Glomerular endothelial cell (primary cell): ENCODE data around the gene TUBB4B. TPM values are rescaled to one million over a fixed set of nuclear protein-coding genes. Genes with fewer than 3 reads are reported as not detected.
"Not testable (repeated sequence)": the region's sequence is repeated elsewhere in the genome, so short reads cannot be mapped to it uniquely, and the experiment has no call there.

Experiments used
- DNase-seq: peaks from one replicate; pipeline ENCODE4 v3.0.0-alpha.2; 2011; ENCODE audit warnings: low read depth, low spot score; ENCODE audit errors: extremely low read depth
- total RNA-seq: library from RNA; depleted of rRNA; stranded (reverse); fragments of >200 nt; gene quantifications from 2 replicates; pipeline ENCODE4 v1.2.3, GENCODE V29; 2015

TUBB4B gene
- total RNA-seq, 1 donor from 2014 or later: 427 TPM

GRCh38 chr9:137250329-137251193 is 9.5 kb downstream of the TUBB4B start:
- DNase-seq: no peak

DNA sequence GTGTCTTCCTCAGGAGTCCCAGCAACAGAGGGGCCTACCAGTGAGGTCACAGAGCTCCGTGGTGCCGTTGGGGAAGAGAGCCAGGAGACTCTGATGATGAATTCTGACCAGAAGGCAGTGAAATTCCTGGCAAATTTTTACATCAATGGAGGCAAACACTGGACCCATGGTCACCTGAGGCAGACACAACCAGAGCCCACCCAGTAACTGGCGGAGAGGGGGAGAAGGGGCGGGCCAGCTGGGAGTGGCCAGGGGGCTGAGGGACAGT is 10.0 kb downstream of the TUBB4B start, which contains the start of gene STPG3:
TSS of gene STPG3 (plus strand) at position 93 of the 268 bp plus-strand sequence. CDS start at position 94, 1 bp downstream.
- no peak for DNase-seq

GRCh38 chr9:137251490-137252268 is 10.6 kb downstream of the TUBB4B start:
- no peak for DNase-seq

- no peak for DNase-seq
These were observed 11.7 kb downstream of the TUBB4B start for GRCh38 chr9:137252555-137253506.

DNA sequence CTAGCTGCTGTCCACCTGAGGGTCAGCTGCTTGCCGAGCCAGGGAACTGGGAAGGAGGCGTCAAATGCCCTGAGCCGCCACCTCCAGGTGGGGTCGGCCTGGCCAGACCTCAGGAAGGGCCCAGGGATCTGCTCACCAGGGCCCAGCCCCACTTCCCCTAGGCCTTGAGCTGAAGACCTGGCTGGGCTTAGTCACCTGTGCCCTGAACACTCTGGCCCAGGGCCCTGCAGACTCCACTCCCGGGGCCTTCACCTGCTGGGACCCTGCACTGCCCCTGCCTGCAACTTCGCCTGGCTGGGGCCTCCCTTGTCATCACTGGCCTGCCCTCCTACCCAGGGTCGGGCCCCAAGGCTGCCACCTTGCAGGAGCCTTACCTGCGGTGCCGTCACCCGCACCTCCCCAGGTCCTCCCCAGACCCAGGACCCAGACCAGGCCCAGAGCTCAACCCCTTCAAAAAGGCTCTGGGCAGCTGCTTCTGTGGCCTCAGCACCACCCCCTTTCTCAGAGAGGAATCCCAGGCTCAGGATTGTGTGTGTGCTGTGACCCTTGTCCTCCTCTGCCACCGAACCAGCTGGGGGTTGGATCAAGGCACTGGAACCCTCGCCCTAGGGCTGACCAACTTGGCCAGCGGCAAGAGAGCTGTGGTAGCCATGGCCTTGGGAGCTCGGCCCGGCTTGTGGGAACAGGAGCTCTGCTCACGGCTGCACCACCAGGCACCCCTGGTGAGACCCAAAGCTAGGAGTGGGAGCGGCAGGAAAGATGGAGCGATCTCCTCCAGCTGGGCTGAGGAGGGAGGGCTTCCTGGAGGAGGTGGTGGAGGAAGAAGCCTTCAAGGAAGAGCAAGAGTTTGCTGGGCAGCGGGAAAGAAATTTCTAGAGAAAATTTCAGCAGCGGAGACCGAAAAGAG is 12.9 kb downstream of the TUBB4B start:
- no peak for DNase-seq

DNA sequence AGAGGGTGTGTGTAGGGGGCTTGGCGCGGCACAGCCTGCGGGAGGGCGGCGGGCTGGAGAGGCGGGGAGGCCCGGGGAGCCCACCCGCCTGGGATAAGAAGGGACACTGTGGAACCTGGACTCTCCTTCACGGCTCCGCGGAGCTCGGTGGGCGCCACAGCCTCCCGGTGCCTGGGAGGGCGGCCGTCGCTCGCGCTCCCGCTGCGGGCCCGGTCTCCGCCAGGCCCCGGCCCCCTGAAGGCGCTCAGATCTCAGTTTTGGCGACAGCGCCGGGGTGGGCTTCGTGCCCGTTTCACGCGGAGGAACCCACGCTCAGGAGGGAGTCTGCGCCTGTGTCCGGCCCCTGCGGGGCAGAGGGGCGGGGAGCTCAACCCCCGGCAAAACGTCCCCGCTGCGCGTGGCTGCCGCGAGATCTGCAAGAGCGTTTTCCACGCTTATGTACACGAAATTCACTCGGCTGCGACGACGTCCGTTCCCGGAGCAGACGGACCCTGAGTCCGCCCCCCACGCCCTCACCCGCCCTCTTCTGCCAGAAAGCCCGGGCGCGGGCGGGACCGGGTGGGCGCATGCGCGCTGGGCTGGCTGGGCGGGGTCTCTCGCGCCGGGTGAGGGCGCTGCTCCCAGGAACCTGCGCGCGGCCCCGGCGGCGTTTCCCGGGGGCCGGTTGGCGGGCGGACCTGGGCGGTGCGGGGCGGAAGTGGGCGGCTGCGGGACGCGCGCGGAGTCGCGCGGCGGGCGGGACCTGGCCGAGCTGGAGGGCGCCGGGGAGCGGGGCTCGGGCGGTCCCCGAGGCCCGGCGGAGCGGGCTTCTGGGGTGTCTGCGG is 13.7 kb downstream of the TUBB4B start, which contains the start of gene NELFB:
TSS of gene NELFB (plus strand) at position 704 of the 824 bp plus-strand sequence.
- no peak for DNase-seq

DNA sequence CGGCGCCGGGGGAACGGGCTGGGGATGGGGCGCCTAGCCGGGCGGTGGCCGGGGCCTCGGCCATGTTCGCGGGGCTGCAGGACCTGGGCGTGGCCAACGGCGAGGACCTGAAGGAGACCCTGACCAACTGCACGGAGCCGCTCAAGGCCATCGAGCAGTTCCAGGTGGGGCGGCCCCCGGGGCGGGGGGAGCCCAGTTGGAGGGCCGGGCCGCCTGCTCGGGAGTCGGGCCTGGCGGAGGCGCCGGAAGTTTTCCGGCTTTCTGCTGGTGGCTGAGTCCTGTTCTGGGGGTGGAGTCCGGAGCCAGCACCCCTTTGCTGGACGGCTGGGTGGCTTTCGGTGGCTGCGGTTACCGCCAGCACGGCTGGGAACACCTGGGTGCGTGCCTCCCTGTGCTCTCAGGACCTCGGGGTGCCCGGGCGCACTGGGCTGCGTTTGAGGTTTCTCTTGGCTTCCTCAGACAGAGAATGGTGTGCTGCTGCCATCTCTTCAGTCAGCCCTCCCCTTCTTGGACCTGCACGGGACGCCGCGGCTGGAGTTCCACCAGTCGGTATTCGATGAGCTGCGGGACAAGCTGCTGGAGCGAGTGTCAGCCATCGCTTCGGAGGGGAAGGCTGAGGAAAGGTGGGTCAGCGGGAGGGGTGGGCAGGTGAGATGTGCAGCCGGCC is 14.5 kb downstream of the TUBB4B start:
- DNase-seq: no peak

GRCh38 chr9:137256362-137256761 is 15.3 kb downstream of the TUBB4B start:
- DNase-seq: no peak

GRCh38 chr9:137256856-137257255 is 15.8 kb downstream of the TUBB4B start:
- no peak for DNase-seq

DNA sequence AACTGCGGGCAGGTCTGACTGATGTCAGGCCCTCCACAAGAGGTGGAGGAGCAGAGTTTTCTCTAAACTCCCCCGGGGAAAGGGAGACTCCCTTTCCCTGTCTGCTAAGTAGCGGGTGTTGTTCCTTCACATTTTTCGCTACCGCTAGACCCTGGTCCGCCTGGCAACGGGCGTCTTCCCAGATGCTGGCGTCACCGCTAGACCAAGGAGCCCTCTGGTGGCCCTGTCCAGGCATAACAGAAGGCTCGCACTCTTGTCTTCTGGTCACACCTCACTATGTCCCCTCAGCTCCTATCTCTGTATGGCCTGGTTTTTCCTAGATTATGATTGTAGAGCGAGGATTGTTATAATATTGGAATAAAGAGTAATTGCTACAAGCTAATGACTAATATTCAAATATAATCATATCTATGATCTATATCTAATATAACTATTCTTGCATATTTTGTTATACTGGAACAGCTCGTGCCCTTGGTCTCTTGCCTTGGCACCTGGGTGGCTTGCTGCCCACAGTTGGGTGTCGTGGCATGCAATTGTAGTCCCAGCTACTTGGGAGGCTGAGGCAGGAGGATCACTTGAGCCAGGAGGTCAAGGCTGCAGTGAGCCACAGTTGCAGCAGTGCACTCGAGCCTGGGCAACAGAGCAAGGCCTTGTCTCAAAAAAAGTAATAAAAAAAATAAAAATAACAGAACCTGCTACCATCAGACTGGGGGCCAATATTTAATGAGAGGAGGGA is 21.3 kb downstream of the TUBB4B start:
- not testable (repeated sequence) for DNase-seq

GRCh38 chr9:137262909-137263285 is 21.8 kb downstream of the TUBB4B start:
- DNase-seq: no peak

DNA sequence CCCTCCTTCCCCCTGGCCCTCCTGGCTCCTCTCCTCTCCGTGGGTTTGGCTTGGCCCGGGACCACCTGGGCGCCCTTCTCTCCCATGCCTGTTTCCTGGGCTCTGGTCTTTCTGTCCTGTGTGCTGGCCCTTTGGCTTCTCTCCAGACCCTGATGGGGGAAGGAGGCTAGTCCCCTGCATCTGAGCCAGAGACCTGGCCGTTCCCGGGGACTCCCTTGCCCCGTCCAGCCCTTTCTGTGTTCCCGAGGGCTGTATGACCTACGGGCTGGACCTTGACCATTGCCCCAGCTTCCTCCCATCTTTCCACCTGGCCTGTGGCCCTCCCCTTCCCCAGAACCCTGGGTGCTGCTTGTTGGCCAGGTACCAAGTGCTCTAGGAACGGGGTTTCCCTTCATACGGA is 22.4 kb downstream of the TUBB4B start:
- no peak for DNase-seq

- no peak for DNase-seq
These were observed 23.0 kb downstream of the TUBB4B start for GRCh38 chr9:137264067-137264466.

DNA sequence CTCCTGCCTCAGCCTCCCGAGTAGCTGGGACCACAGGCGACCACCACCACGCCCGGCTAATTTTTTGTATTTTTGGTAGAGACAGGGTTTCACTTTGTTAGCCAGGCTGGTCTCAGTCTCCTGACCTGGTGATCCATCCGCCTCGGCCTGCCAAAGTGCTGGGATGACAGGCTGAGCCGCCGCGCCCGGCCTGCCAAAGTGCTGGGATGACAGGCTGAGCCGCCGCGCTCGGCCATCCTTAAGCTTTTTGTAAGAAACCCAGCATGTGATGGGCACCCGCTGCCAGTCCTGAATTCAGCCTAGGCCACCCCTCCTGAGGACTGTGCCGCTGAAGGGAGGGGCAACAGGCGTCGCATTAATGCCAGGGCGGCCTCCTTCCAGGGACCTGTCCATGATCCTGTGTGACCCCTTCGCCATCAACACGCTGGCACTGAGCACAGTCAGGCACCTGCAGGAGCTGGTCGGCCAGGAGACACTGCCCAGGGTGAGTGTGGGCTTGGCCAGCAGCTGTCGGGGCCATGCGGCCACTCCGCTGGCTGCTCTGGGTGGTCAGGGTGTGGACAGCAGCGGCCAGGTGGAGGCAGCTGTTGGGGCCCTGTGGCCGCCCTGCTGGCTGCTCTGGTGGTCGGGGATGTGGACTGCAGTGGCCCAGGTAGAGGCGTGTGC is 24.5 kb downstream of the TUBB4B start:
- DNase-seq: no peak

DNA sequence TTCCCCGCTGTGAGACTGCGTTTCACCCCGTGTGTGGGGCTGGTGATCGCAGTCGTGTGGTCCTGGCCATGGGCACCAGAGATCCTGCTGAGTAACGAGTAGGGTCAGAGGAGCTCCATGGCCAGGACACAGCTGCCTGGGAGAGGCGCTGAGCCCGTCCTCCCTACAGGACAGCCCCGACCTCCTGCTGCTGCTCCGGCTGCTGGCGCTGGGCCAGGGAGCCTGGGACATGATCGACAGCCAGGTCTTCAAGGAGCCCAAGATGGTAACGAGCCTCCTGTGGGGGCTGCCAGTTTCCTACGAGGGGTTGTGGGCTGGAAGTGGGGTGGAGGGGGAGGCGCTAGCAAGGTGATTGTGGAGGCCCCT is 25.1 kb downstream of the TUBB4B start:
- no peak for DNase-seq

DNA sequence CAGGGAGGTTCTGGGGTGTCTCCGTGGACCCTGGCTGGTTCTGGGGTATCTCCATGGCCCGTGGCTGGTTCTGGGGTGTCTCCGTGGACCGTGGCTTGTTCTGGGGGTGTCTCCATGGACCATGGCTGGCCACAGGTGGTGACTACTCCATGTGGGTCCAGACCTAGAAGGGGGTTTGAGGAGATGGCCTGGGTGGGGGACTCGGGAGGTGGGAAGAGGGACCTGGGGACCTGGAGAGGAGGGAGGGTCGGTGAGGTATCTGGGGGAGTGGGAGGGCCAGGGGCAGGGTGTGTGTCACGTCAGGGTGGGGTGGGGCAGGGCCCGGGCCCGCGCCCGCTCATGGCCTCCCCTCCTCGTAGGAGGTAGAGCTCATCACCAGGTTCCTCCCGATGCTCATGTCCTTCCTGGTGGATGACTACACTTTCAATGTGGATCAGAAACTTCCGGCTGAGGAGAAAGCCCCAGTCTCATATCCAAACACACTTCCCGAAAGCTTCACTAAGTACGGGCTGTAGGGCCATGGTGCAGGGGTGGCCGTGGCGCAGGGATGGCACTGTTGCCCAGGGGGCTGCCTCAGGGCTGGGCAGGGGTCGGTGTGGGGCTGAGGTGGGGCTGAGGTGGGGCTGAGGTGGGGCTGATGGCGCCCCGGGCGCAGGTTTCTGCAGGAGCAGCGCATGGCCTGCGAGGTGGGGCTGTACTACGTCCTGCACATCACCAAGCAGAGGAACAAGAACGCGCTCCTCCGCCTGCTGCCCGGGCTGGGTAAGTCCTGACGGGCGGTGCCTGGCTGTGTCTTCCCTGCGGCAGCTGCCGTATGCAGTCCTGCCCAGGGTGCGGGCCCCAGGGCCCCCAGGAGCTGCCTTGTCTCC is 25.7 kb downstream of the TUBB4B start:
- no peak for DNase-seq
